ENCODE data around the gene ALPP.

The ALPP gene

DNA sequence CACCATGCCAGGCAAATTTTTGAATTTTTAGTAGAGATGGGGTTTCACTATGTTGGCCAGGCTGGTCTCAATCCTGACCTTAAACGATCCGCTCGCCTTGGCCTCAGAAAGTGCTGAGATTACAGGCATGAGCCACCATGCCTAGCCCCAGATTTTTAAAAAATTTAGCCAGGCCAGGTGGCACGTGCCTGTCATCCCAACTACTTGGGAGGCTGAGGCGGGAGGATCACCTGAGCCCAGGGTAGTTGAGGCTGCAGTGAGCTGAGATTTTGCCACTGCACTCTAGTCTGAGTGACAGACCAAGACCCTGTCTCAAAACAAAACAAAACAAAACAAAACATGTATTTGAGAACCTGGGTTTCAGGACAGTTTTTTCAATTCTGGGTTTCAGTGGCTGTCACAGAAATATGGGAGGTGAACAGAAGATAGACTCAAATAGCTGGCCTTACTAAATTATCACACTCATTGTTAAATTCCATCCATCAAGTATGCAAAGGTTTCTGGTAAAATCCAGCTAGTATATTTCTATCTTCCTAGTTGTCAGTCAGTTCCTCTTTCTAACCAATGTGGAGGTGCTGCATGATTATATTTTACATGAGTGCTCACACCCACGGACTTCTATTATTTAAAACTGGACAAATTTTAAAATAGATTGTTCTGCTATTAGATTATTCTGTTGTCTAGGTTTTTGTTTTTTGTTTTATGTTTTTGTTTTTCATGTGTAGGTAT, 33.5 kb downstream of the ALPP start (continued):
- TF ChIP-seq ZNF704 (tag by site-specific recombination; IDR thresholded peaks at IDR 0.05) (no peak), BCL11A (tag by site-specific recombination; IDR thresholded peaks at IDR 0.05; ENCODE audit: low read depth) (no peak), ZNF580 (tag by site-specific recombination; IDR thresholded peaks at IDR 0.05) (no peak), ZNF341 (tag by site-specific recombination; IDR thresholded peaks at IDR 0.05; ENCODE audit: low read depth) (no peak), ZIC2 (tag by site-specific recombination; IDR thresholded peaks at IDR 0.05) (no peak), ZNF488 (tag by site-specific recombination; IDR thresholded peaks at IDR 0.05) (no peak)

DNA sequence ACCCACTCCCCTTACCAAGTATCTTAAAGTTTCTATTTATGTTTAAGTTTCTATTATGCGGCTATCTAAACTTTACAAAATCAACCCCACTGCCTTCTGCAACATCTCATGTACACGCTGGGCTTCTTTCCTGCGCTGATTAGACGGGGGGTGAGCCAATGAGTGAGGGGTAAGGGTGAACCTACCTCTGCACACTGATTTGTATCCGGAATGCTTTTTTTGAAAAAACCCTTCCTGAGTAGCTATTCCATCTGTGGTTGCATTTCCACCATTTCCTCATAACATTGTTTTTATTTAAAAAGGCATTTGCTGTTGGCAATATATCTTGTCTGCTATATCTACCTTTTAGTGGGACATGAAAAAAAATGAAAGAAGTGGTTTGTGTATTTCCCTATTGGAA, 34.4 kb downstream of the ALPP start:
- Histone ChIP-seq H3K36me3 (ENCODE audit: control insufficient read depth in 2 of 2, insufficient read depth in 1 of 2, low read length in 2 of 2) (no peaks in the 10 kb centered on the region), H3K27ac (ENCODE audit: extremely low read depth, low read depth, low read length) (no peak overlapping the region), H3K4me1 (ENCODE audit: control insufficient read depth, insufficient read depth, low read length) (no peaks in the 10 kb centered on the region), H3K4me3 (ENCODE audit: low read depth, low read length) (no peak overlapping the region), H3K9me3 (ENCODE audit: control insufficient read depth, insufficient read depth, low read depth, low read length) (no peaks in the 10 kb centered on the region)
- CTCF ChIA-PET = interaction anchor here (1.2 to 2.3 kb wide), 4 partner anchors 27 to 507 kb away, joined by 3 to 6 read pairs (median 4); no protein-coding TSS in a partner anchor
- POLR2A ChIA-PET = interaction anchor here (0.6 kb wide), 1 partner anchor 473 kb away, joined by 5 read pairs; no protein-coding TSS in a partner anchor
- TF ChIP-seq ZNF354C (tag by site-specific recombination; IDR thresholded peaks at IDR 0.05; ENCODE audit: borderline replicate concordance, low read depth) = no peak
- no peak for TF ChIP-seq ZNF223 (tag by site-specific recombination; IDR thresholded peaks at IDR 0.05)
- no peak for TF ChIP-seq KLF17 (tag by site-specific recombination; IDR thresholded peaks at IDR 0.05)
- TF ChIP-seq ZNF114 (tag by site-specific recombination; IDR thresholded peaks at IDR 0.05) = no peak
- TF ChIP-seq, protein P1, sequence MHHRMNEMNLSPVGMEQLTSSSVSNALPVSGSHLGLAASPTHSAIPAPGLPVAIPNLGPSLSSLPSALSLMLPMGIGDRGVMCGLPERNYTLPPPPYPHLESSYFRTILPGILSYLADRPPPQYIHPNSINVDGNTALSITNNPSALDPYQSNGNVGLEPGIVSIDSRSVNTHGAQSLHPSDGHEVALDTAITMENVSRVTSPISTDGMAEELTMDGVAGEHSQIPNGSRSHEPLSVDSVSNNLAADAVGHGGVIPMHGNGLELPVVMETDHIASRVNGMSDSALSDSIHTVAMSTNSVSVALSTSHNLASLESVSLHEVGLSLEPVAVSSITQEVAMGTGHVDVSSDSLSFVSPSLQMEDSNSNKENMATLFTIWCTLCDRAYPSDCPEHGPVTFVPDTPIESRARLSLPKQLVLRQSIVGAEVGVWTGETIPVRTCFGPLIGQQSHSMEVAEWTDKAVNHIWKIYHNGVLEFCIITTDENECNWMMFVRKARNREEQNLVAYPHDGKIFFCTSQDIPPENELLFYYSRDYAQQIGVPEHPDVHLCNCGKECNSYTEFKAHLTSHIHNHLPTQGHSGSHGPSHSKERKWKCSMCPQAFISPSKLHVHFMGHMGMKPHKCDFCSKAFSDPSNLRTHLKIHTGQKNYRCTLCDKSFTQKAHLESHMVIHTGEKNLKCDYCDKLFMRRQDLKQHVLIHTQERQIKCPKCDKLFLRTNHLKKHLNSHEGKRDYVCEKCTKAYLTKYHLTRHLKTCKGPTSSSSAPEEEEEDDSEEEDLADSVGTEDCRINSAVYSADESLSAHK (tag by site-specific recombination; IDR thresholded peaks at IDR 0.05) = no peak

- H3K4me1 ChIP-seq (ENCODE audit: control insufficient read depth, insufficient read depth, low read length) = no peaks in the 10 kb centered on the region
- CTCF ChIA-PET = no interaction called here
- no peaks in the 10 kb centered on the region for H3K36me3 ChIP-seq (ENCODE audit: control insufficient read depth in 2 of 2, insufficient read depth in 1 of 2, low read length in 2 of 2)
- POLR2A ChIA-PET = no interaction called here
- H3K9me3 ChIP-seq (ENCODE audit: control insufficient read depth, insufficient read depth, low read depth, low read length) = no peaks in the 10 kb centered on the region
- no peak overlapping the region for H3K27ac ChIP-seq (ENCODE audit: extremely low read depth, low read depth, low read length)
- H3K4me3 ChIP-seq (ENCODE audit: low read depth, low read length) = no peak overlapping the region
- TF ChIP-seq ZNF2 (tag by site-specific recombination; IDR thresholded peaks at IDR 0.05) = no peak
- no peak for TF ChIP-seq ZNF433 (tag by site-specific recombination; IDR thresholded peaks at IDR 0.05; ENCODE audit: low read depth)
- no peak for TF ChIP-seq ZNF530 (tag by site-specific recombination; IDR thresholded peaks at IDR 0.05; ENCODE audit: low read depth)
- no peak for TF ChIP-seq WT1 (tag by site-specific recombination; IDR thresholded peaks at IDR 0.05)
- no peak for TF ChIP-seq ZBTB11 (tag by site-specific recombination; conservative IDR thresholded peaks at IDR 0.05; ENCODE audit: low read depth)
- no peak for TF ChIP-seq ZBTB21 (tag by site-specific recombination; IDR thresholded peaks at IDR 0.05)
- no peak for TF ChIP-seq ZNF274 (IDR thresholded peaks at IDR 0.05; ENCODE audit: low read length)
- no peak for TF ChIP-seq ZNF274 (tag by site-specific recombination; IDR thresholded peaks at IDR 0.05; ENCODE audit: borderline replicate concordance)
- TF ChIP-seq ZNF513 (tag by site-specific recombination; IDR thresholded peaks at IDR 0.05) = no peak
- no peak for TF ChIP-seq ZNF292 (tag by site-specific recombination; IDR thresholded peaks at IDR 0.05; ENCODE audit: borderline replicate concordance, low read depth)
Measured at GRCh38 chr2:232415138-232415690, 36.7 kb downstream of the ALPP start.

Measured in HEK293 (cell line).